Adipose tissue (tissue), 3 donors: ENCODE measurements around the gene TXNL4A. TPM values are rescaled to one million over a fixed set of nuclear protein-coding genes. Genes with fewer than 3 reads are reported as not detected.
"Not testable (repeated sequence)": the region's sequence is repeated elsewhere in the genome, so short reads cannot be mapped to it uniquely, and the experiment has no call there.

Experiments
- H3K27ac ChIP-seq: one replicate; pipeline ENCODE4 v1.5.1; 2013; ENCODE audit warnings: low read depth, low read length
- WGBS, 3 donors: extraction: QIAGEN DNeasy Blood & Tissue Kit; methylation state at CpG; one replicate each; pipeline ENCODE4 v1.1.7; 2013; 5-methylcytosine and 5-hydroxymethylcytosine counted together
- polyA plus RNA-seq, 3 donors: library from polyadenylated mRNA; stranded (reverse); fragments of 200-250 nt; gene quantifications; one replicate each; pipeline ENCODE4 v1.2.3, GENCODE V29; 2013
- donor health status: healthy with polysubstance abuse.
- donor health status: Bipolar disorder and iron deficiency.
- donor health status: healthy.

TXNL4A gene
- 10 to 100 TPM; 55.5 to 83.2 (median 69.3) TPM for polyA plus RNA-seq

- H3K27ac ChIP-seq = peak within 1 kb of the TSS; percentile 95
- 0% methylated on average over 54 to 71 of the region's 71 CpGs for WGBS, 3 donors
Measured at GRCh38 chr18:79988451-79989194, at the start of gene TXNL4A. TXNL4A (minus strand) TSS chr18:79988563; CDS start chr18:79988392, 171 bp downstream.

GRCh38 chr18:80037300-80037699, 48.9 kb upstream of the TXNL4A start:
- WGBS, 3 donors = 97 to 99% (median 97%) methylated on average over 12 of the region's 12 CpGs

GRCh38 chr18:80035997-80036396, 47.6 kb upstream of the TXNL4A start:
- WGBS, 3 donors = 93 to 94% (median 93%) methylated on average over 7 of the region's 7 CpGs
- no peak overlapping the region for H3K27ac ChIP-seq

More at GRCh38 chr18:80037300-80037699, 48.9 kb upstream of the TXNL4A start:
- H3K27ac ChIP-seq = no peak overlapping the region

GRCh38 chr18:80034852-80035406, 46.6 kb upstream of the TXNL4A start:
- no peak overlapping the region for H3K27ac ChIP-seq
- WGBS, 3 donors = 5 to 13% (median 12%) methylated on average over 8 of the region's 8 CpGs

GRCh38 chr18:80034068-80034851, 45.9 kb upstream of the TXNL4A start, which contains the start of gene RBFA:
RBFA (plus strand) TSS chr18:80034434; CDS start chr18:80034496, 62 bp downstream.
- 1% methylated on average over 76 to 99 of the region's 99 CpGs for WGBS, 3 donors
- H3K27ac ChIP-seq = no peak within 1 kb of the TSS

- 3 to 5% (median 5%) methylated on average over 52 to 90 of the region's 90 CpGs for WGBS, 3 donors
- H3K27ac ChIP-seq = no peak overlapping the region
Measured at GRCh38 chr18:80033181-80034067, 45.1 kb upstream of the TXNL4A start.

- H3K27ac ChIP-seq = no peak overlapping the region
- 91 to 95% (median 94%) methylated on average over 1 of the region's 1 CpG for WGBS, 3 donors
Measured at GRCh38 chr18:80029690-80030089, 41.3 kb upstream of the TXNL4A start.

GRCh38 chr18:80027719-80028118, 39.4 kb upstream of the TXNL4A start:
- H3K27ac ChIP-seq = not testable (repeated sequence)

- H3K27ac ChIP-seq = no peak overlapping the region
- 93 to 95% (median 95%) methylated on average over 7 of the region's 7 CpGs for WGBS, 3 donors
Measured at GRCh38 chr18:80026363-80026762, 38.0 kb upstream of the TXNL4A start.

GRCh38 chr18:80023173-80023572, 34.8 kb upstream of the TXNL4A start:
- no peak overlapping the region for H3K27ac ChIP-seq
- WGBS, 3 donors = 60 to 68% (median 62%) methylated on average over 4 of the region's 4 CpGs

- no peak overlapping the region for H3K27ac ChIP-seq
- WGBS, 3 donors = 27 to 52% (median 27%) methylated on average over 1 of the region's 1 CpG
Measured at GRCh38 chr18:80022613-80023012, 34.2 kb upstream of the TXNL4A start.

GRCh38 chr18:80012714-80013113, 24.4 kb upstream of the TXNL4A start:
- no peak overlapping the region for H3K27ac ChIP-seq
- 97 to 98% (median 97%) methylated on average over 20 of the region's 20 CpGs for WGBS, 3 donors

- WGBS, 3 donors = 91 to 95% (median 94%) methylated on average over 14 of the region's 14 CpGs
- H3K27ac ChIP-seq = not testable (repeated sequence)
Measured at GRCh38 chr18:80011496-80012137, 23.3 kb upstream of the TXNL4A start.

GRCh38 chr18:80010551-80010906, 22.2 kb upstream of the TXNL4A start:
- H3K27ac ChIP-seq = no peak overlapping the region
- 85 to 96% (median 86%) methylated on average over 5 of the region's 5 CpGs for WGBS, 3 donors

GRCh38 chr18:80009661-80010550, 21.5 kb upstream of the TXNL4A start:
- WGBS, 3 donors = 74 to 93% (median 92%) methylated on average over 16 of the region's 16 CpGs
- no peak overlapping the region for H3K27ac ChIP-seq

GRCh38 chr18:80006724-80007123, 18.4 kb upstream of the TXNL4A start:
- 74 to 83% (median 82%) methylated on average over 7 of the region's 7 CpGs for WGBS, 3 donors
- no peak overlapping the region for H3K27ac ChIP-seq
